Stomach (tissue), 4 donors: ENCODE measurements around the gene LRTM2.

Experiments
- POLR2AphosphoS5 ChIP-seq, 3 donors: sonication (generic); formaldehyde crosslinking; IDR thresholded peaks; one replicate each; pipeline ENCODE4 v1.6.1; 2016; ENCODE audit warnings: antibody characterized with exemption in 3 of 3
- TF ChIP-seq, protein P1 (sequence below), 7 experiments: fragments of 450-650 bp in 4 of 7; fragments of 200-600 bp in 3 of 7; sonication (generic) in 3 of 7; IDR thresholded peaks; one replicate each; pipeline ENCODE4 v1.5.1; 2016 to 2019; ENCODE audit warnings: antibody characterized with exemption in 7 of 7, control low read depth in 2 of 7, mild to moderate bottlenecking in 1 of 7

- TF ChIP-seq, protein P1, sequence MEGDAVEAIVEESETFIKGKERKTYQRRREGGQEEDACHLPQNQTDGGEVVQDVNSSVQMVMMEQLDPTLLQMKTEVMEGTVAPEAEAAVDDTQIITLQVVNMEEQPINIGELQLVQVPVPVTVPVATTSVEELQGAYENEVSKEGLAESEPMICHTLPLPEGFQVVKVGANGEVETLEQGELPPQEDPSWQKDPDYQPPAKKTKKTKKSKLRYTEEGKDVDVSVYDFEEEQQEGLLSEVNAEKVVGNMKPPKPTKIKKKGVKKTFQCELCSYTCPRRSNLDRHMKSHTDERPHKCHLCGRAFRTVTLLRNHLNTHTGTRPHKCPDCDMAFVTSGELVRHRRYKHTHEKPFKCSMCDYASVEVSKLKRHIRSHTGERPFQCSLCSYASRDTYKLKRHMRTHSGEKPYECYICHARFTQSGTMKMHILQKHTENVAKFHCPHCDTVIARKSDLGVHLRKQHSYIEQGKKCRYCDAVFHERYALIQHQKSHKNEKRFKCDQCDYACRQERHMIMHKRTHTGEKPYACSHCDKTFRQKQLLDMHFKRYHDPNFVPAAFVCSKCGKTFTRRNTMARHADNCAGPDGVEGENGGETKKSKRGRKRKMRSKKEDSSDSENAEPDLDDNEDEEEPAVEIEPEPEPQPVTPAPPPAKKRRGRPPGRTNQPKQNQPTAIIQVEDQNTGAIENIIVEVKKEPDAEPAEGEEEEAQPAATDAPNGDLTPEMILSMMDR (IDR thresholded peaks at IDR 0.05), result no peak
- TF ChIP-seq POLR2AphosphoS5 (IDR thresholded peaks at IDR 0.05), result peak; percentile 14 to 79 (median 14)
Measured at GRCh38 chr12:1830981-1831963, 10.9 kb downstream of the LRTM2 start.
